ENCODE results near the gene ARFGAP3.

ARFGAP3 gene

DNA sequence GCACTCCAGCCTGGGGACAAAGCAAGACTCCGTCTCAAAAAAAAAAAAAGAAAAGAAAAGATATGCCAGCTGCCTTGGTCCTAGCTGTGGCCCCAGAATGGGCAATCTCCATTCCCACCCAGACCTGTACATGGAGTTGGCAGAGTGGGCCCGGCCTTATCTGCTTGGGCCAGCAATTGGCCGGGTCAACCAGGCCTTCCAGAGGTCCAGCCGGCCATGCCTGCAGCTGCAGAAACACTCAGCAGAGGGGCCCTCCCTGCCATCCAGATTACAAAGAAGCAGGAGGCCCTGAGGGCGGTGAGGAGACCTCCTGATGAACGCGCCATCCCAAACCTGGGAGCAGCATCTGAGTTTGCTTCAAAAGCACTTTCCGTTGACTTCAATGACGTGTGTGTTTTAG, 26.9 kb upstream of the ARFGAP3 start:
- no peak for DNase-seq

DNA sequence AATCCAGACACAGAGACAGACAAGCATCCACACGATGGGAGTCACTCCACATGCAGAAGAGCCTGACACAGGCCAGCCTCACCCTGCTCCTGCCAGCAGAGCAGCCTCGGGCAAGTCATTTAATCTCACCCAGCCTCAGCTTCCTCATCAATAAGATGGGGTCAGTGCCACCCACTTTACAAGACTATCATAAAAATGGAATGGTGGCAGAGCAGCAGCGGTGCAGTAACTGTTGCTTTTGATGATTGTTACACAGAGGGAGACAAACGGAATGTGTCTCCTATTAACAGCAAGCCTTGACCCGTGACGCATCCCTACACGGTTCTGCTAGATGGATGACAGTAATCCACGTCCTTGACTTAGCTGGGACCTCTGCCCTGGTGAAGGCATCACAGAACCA, 26.0 kb upstream of the ARFGAP3 start:
- no peak for DNase-seq

DNA sequence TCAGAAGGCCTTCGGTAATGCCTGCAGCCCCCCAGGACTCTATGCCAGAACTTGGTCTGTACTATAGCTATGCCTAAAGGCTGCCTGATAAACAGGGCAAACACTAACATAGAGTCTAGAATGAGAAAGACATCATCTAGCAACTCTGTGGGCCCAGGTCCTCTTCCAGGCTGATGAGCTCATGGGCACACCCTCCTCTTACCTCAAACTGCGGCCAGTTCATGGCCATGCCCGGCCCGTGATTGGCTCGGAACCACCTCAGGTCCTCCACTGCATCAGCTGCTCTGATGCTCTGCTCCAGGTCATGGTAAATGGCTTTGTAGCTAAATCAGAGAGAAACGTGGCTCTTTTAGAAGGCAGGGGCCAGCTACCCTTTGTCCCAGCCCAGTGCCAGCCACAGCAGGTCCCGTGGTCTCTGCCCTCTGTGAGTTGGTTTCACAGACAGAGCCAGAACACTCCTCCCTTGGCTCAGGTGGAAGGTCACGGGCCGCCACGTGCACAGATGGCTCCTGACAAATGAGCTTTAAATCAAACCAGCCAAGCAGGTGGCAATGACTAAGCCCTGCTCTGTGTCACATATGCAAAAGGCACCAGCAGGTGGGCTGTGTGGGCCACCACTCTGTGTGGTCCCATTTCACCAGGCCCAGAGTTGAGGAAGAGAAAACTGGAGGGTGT, 25.0 kb upstream of the ARFGAP3 start:
- DNase-seq: no peak

DNA sequence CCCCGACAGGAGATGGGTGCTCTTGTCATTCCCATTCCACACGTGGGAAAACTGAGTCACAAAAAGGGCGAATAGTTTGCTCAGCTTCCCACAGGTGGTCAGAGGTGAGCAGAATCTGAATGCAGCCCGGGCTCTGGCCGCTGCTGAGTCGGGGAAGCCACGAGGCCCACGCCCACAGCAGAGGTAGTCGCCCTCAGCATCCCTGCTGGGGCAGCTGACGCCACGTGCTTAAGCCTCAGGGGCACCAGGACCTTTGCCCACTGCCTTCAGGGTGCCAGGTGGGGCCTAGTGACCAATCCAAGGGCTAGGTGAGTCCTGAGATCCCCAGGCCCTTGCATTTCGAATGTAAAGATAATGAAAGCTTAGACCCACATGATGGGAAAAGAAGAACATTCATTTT, 24.2 kb upstream of the ARFGAP3 start:
- no peak for DNase-seq

DNA sequence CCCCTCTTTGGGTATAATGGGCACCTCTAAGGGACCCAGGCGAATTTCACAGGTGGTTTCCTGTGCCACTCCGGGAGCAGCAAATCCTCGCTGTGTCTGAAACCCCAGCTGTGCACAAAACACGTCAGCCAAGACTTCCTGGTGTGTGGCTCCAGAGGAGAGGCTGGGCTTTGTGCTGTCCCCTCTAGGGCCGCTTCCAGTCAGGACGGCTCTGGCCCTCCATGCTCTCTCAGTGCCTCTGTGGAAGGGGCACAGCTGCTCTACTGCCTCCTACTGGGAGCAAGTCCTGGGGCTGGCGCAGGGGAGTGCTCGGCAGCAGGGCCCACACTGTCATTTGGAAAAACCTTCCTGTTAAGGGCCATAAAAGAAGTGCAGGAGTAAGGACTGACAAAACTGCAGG, 23.7 kb upstream of the ARFGAP3 start:
- DNase-seq: no peak

DNA sequence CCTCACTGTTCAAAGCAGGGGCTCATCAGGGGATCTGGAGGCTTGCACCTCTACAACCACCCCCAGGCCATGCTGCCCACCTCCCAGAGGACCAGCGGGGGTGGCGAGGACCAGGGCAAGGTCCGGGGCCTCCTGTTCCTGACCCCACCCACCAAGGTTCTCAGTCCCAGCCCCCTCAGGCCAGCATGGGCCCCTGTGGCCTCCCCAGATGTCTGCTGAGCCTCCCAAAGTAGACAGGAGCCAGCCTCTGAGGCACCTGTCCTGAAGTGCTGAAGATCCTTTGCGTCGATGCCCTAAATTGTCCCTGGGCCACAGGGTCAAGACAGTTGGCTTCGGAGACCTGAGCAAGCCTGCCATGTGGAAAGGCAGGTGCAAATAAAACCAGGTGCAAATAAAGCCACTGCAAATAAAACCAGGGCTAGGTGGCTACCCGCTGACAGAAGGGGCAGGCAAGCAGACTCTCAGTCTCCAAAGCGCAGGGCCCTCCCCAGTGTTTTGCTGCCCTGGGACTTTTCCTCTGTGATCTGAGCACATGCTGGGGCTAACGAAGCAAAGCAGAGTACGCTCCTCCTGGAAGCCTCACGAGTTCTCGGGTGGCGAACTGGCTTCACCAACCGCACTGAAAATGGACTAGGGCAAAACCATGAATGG, 22.4 kb upstream of the ARFGAP3 start:
- DNase-seq: no peak

DNA sequence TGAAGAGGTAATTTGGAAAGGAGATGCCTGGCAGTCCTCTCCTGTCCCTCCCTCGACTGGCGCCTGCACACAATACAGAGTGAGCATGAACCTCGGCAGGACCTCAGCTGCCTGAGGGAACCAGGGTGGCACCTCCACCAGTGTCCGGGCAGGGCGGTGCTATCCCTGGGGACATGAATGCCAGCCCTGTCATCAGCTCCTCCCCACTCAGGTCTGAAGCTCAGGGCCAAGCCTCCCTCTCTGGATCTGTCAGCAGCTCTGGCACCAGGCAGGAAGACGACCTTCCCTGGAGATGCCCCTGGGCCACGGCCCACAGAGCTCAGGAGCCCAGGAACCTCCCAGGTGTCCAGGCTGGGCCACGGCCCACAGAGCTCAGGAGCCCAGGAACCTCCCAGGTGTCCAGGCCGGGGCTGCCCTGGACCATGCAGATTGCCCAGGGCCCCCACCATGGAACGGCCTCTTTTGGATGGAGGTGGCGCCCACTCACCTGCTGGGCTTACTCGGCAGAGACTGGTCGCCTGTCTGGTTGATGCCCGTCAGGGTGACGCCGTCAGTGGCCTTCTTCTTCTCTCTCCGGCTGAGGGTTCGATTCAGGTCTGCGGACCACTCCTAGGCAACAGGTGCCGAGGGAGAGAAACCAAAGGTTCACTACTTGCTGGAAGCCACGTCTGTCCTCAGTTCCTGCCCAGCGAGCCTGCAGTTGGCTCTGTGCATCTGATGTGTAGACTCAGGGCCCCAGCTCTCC, 21.7 kb upstream of the ARFGAP3 start:
- no peak for DNase-seq

DNA sequence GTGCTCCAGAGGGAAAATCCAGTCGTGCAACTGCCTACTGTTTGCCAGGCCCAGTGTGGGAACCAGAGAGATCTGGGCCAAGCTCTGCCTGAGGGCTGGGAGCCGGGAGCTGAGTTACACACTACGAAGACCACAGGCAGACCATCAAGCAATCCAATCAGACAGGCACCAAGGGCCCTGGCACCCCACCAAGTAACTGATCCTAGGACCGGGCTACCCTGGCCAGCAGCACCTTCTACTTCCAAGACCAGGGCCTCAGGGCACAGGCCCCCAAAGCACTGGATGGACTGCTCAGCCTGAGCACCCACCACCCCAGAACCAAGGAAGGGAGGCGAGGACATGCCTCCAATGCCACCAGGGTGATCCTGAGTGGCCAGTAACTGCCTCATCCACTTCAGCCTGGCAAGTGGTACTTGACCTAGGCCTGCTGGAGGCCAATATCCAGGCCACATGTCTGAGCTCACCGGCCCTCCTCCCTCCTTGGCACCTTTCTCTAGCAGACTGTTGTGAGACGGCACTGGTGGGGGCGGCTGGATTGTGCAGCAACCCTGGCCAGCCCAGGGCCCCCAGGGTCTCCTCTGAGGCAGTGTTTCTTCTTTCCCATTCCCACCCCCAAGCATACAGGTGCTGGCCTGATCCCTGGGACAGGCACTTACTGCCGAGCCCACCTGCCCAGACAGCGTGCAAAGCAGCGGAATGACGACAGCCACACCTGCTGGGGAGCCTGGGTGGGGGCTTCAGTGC, 20.7 kb upstream of the ARFGAP3 start:
- no peak for DNase-seq

DNA sequence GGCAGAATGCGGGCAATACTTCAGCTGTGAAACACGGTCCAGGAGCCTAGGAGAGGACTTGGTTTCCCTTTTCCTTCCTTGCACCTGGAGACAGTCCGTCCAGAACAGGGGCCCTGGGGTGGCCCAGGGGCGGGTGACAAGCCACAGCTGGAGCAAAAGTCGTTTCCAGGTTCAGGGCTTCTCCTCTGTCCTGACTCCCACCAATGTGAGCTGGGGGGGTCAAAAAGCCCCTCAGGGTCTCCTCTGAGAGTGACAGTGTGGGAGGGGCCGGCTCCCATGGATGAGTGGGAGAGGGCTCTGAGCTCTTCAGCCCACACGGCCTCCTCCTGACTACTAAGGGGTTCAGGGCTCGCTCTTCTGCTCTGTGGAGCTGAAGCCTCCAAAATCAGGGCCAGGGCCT, 20.1 kb upstream of the ARFGAP3 start:
- no peak for DNase-seq

DNA sequence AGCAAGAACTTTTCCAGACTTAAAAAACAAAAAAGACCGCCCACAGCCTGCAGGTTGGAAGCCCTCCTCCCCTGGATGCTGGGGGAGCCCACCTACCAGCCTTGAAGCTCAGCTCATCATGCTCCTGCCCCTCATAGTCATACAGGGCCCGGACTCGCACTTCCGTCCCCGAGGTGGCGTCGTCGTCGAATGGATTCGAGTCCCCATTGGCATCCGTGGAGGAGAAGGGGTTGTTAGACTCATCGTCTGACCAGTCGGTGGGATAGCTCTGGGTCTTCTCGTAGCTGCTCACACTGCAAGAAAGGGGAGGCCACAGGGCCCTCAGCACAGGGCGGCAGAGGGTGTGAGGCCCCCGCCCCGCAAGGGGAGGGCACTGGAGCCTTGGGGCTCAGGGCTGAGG, 19.0 kb upstream of the ARFGAP3 start:
- DNase-seq: no peak

DNA sequence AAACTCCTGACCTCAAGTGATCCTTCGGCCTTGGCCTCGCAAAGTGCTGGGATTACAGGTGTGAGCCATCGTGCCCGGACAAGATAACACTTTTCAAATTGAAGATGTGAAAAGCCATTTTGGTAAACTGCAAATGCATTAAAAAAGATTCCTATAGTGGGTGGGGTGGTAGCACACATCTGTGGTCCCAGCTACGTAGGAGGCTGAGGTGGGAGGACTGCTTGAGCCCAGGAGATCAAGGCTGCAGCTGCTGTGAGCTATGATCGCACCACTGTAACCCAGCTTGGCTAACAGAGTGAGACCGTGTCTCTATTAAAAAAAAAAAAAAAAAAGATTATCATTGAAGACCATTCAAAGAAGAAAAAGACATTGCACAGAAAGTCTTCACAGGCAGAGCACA, 16.9 kb upstream of the ARFGAP3 start:
- no peak for DNase-seq

DNA sequence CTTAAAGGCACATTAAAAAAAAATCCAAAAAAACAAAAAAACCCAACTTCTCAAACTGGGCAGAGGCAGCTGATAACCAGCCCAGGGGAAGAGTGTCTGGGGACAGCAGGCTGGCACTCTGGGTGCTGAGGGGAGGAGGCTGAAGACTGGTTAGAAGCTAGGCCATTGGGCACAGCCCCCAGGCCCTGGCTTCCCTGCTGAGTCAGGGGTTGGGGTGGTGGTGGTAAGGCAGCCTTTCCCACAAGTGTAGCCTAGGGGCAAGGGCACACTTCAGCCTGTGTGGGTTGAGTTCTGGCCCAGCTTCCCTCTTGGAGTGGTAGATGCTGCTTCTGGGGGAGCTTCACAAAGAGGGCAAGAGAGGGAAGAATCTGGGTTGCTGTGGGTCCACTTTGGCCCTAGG, 16.3 kb upstream of the ARFGAP3 start:
- DNase-seq: no peak

DNA sequence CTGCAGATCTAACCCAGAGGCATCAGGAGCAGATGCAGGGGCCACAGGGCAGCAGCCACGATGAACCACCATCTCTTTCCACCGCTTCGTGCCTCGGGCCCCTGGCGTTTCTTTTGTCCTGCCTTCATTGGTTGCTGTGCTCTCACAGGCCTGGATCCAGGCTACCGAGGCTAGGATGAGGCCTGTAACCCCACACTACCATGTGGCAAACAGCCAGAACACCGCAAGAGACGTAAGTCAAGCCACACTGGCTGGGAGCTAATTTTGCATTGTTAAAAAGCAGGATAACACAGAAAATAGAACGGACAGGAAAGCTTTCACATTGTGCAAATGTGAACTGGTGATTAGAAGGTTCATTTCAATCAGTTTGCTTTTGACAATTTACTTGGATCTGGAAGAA, 15.7 kb upstream of the ARFGAP3 start:
- no peak for DNase-seq

DNA sequence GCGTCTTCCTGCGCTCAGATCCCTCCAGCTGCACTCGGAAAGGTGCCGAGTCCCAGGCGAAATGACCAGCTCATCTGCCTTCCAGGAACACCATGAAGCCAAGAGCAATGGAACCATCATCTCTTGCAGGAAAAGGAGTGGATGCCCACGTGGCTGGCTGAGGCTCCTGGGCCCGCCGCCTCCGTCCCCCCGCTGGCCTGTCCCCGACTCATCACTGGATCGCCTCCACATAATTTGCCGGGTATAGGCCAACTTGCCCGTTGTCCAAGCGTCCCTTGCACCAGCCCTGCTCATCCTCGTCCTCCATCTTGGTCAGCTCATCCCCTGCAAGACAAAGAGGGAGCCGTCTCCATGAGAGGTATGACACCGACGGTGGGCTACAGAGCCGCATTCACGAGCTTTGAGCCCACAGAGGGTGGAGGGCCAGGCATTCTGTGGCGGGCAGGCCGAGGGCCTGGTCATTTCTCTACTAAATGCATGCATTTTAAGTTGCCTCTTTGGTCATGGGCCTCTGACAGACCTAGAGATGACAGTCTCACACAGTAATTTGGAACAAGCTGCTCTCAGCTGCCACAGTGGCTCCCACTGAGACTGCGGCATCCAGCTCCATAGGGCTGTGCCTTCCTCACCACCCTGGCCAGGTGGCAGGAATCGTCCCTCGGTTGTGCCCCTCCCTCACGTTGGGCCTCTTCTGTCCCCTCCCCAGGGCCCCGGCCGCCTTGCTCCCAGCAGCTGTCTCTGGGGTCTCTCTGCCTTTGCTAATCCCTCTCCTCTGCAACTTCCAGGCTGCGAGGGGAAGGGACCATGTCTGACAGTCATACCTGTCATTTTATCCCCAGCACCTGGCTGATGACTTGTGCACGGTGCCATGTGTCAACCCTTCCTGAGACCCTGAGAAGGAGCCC, 14.3 kb upstream of the ARFGAP3 start:
- DNase-seq: no peak

DNA sequence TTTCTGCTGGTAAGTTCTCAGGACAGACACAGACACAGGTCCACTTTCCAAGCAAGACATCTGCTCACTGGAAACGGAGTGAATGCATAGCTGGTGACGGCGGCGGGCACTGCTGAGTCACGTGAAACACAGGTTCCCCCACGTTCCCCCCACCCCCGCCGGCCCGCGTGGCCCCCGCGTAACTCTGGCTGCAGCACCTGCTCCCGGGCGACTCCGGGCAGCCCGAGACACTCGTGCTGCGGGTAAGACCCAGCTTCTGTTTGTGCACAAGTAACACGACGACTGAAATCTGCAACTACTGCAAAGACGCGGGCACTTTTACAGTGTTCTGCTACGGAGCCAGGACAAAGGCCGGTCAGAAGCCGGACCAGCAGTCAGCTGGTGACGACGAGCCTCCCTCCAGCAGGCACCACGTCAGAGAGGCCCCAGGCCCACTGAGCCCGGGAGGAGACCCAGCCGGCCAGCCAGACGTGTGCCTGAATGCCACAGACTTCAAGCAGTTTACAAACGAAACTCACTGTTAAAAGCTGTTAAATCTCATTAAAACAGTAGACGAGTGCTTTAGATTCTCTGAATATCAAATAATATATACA, 12.9 kb upstream of the ARFGAP3 start:
- DNase-seq: no peak

DNA sequence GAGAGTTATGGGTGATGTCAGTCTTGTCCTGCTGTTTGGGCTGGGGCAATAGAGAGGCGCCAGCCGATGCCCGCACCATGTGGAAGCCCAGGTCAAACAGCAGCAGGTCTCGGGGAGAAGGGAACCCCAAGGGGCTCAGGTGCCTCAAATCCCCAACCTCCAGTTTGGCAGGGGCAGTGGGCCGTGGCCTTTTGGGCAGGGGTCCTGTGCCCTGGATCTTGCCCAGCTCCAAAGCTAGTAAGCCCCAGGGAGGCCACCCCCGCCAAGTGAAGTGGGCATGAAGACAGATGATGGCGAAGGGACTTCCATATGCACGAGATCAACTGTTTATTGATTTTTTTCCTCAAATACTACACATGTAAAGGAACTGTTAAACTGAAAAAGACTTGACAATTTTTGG, 12.4 kb upstream of the ARFGAP3 start:
- DNase-seq: no peak

DNA sequence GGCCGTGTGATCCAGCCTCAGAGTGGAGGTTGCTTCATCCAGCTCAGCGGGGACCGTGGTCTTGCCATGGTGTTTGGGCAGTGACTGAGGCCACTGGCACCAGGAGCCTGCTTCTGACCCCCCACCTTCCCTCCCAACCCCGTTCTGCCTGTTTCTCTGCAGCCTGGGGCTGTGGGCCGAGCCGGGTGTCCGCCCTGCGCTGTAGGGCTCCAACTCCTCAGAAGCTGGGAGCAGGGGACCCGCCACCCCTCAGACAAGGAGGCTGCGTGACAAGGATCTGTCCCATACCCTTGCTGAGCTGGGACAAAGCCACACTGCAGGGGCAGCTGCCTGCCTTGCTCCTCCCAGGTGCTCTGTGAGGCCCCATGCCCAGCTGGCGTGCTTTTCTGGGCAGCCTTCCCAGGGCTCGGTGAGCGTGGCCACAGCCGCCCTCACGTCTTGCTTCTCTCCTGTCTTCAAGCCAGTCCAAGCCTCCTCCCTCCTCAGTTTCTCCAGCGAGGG, 11.7 kb upstream of the ARFGAP3 start:
- DNase-seq: no peak

DNA sequence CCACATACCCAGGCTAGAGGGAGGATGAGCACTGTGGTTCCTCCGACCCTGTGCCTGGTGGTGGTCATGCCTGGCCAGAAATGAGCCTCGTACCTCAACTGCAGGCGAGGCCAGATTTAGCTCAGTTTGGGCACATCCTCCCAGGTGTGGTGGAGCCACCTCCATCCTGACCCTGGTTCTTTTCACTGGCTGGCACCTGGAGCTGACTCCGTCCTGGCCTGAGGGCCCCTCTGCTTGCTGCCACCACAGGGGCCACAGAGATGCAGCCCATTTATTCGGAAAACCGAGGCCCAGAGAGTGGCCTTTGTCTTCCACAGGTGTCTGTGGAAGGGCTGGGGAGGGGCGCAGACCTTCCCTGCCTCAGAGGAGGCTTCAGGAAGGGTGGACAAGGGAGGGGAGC, 9.0 kb upstream of the ARFGAP3 start:
- DNase-seq: no peak

DNA sequence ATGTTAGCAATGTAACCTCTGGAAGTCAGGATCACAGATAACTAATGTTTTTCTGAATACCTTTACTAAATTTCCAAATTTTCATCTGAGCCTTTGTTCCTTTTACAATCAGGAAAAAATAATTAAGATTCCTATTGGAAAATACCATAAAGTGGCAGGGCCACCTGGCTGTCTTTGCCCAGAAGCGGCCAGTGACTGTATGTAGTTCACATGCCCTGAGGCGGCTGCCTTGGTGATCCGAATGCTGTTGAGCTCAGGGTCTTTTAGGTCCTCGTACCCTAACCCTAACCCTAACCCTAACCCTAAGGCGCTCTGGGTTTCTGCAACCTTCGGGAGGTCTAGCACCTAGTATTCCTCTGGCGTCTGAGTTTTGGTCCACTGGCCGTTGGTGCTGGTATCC, 8.5 kb upstream of the ARFGAP3 start:
- no peak for DNase-seq

DNA sequence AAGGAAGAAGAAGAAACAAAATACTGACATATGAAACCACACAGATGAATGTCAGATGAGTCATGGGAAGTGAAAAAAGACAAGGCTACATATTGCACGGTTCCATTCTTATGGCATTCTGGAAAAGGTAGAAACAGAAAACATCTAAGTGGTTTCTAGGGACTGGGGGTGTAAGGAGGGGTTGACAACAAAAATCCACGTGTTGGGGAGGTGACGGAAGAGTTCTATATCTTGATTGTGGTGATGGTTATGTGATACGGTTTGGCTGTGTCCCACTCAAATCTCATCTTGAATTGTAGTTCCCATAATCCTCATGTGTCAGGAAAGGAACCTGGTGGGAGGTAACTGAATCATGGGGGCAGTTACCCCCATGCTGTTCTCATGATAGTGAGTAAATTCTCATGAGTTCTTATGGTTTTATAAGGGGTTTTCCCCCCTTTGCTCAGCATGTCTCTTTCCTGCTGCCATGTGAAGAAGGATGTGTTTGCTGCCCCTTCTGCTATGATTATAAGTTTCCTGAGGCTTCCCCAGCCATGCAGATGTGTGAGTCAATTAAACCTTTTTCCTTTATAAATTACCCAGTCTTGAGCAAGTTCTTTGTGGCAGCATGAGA, 6.4 kb upstream of the ARFGAP3 start:
- DNase-seq: peak; percentile 82

DNA sequence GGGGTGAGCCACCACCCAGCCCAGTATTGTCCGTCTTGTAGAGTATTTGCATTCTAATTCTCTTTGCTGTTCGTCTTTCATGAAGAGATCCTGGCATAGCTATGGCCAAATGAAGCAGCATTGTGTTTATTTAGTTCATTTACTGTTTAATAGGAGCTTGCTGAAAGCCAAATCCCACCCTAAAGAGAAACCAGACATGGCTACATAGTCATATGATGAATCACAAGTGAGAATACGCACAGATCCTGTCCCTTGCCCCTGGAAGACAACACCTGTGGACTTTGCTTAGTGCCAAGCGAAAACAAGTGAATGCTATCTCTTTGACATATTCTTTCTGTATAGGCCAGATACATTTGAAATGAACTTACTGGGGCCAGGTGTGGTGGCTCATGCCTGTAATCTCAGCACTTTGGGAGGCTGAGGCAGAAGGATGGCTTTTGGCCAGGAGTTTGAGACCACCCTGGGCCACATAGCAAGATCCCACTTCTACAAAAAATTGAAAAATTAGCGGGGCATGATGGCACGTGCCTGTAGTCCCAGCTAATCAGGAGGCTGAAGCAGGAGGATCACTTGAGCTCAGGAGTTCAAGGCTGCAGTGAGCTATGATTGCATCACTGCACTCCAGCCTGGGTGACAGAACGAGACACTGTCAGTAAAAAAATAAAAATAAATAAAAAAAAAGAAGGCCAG, 5.1 kb upstream of the ARFGAP3 start:
- DNase-seq: no peak
